OCI-LY3 (cell line): Measurements from ENCODE around the gene IPO5.
"Not testable (repeated sequence)": the region's sequence is repeated elsewhere in the genome, so short reads cannot be mapped to it uniquely, and the experiment has no call there.

ENCODE experiments used
- H2AFZ ChIP-seq: fragments of 200-600, 300-600 bp; shearing (Covaris generic); 2 replicates; pipeline ENCODE4 v1.6.0; 2014; ENCODE audit warnings: antibody characterized with exemption, low read depth, low read length
- H3K27ac ChIP-seq: fragments of 200-600, 300-600 bp; sonication (generic); 2 replicates; pipeline ENCODE4 v1.5.1; 2014; ENCODE audit warnings: mild to moderate bottlenecking, low read length, moderate library complexity, mixed read lengths
- H3K27me3 ChIP-seq: fragments of 200-600, 300-600 bp; sonication (generic); 2 replicates; pipeline ENCODE4 v1.6.1; 2014; ENCODE audit warnings: low read depth, low read length, mixed read lengths
- H3K36me3 ChIP-seq: fragments of 200-600, 300-600 bp; sonication (generic); replicated peaks from 2 replicates; pipeline ENCODE3; 2014; ENCODE audit warnings: low read depth, low read length, mixed read lengths
- H3K4me1 ChIP-seq: fragments of 300-600, 200-600 bp; sonication (generic); 2 replicates; pipeline ENCODE4 v1.6.1; 2014; ENCODE audit warnings: low read length, mixed read lengths
- H3K4me2 ChIP-seq: fragments of 200-600, 300-600 bp; sonication (generic); 2 replicates; pipeline ENCODE4 v1.6.1; 2014; ENCODE audit warnings: low read length, mixed read lengths
- H3K4me3 ChIP-seq: fragments of 300-600, 200-600 bp; sonication (generic); 2 replicates; pipeline ENCODE4 v1.5.1; 2014; ENCODE audit warnings: antibody characterized with exemption, mild to moderate bottlenecking, low read length, moderate library complexity
- H3K79me2 ChIP-seq: fragments of 300-600, 200-600 bp; shearing (Covaris generic); 2 replicates; pipeline ENCODE4 v1.6.1; 2014; ENCODE audit warnings: mild to moderate bottlenecking, low read length, mixed read lengths
- H3K9ac ChIP-seq: fragments of 300-600, 200-600 bp; shearing (Covaris generic); 2 replicates; pipeline ENCODE4 v1.6.0; 2014; ENCODE audit warnings: mild to moderate bottlenecking, low read length, moderate library complexity
- H3K9me3 ChIP-seq: fragments of 200-600, 300-600 bp; shearing (Covaris generic); 2 replicates; pipeline ENCODE4 v1.6.1; 2014; ENCODE audit warnings: low read length, mixed read lengths; ENCODE audit not compliant: insufficient read depth
- H4K20me1 ChIP-seq: fragments of 200-600, 300-600 bp; sonication (generic); 2 replicates; pipeline ENCODE4 v1.6.1; 2016; ENCODE audit warnings: low read length, mixed read lengths; ENCODE audit not compliant: insufficient read depth
- CTCF ChIP-seq: fragments of 200-600, 300-600 bp; sonication (generic); IDR thresholded peaks from 2 replicates; pipeline ENCODE4 v1.5.1; 2014; ENCODE audit warnings: antibody characterized with exemption, low read length, low read depth
- EZH2phosphoT487 ChIP-seq: fragments of 200-600 bp; shearing (Covaris generic); IDR thresholded peaks from 2 replicates; pipeline ENCODE4 v1.6.1; 2018; ENCODE audit warnings: antibody characterized with exemption, mixed run types, low read depth

The IPO5 gene

GRCh38 chr13:97948041-97948440 lies 5.4 kb upstream of the IPO5 start:
- no peak overlapping the region for H3K27ac ChIP-seq

GRCh38 chr13:97949316-97949715 lies 4.2 kb upstream of the IPO5 start:
- not testable (repeated sequence) for H3K79me2 ChIP-seq, H3K4me3 ChIP-seq, H2AFZ ChIP-seq, H3K9me3 ChIP-seq, H3K9ac ChIP-seq, H3K4me2 ChIP-seq, H3K36me3 ChIP-seq, H4K20me1 ChIP-seq, H3K27ac ChIP-seq, H3K27me3 ChIP-seq
- peaks cover 17% of the 10 kb centered on the region for H3K4me1 ChIP-seq

More at GRCh38 chr13:97948041-97948440, 5.4 kb upstream of the IPO5 start:
- no peak for TF ChIP-seq CTCF
- Histone ChIP-seq H3K79me2 (no peaks in the 10 kb centered on the region), H3K4me2 (no peak overlapping the region), H3K9ac (no peak overlapping the region), H3K4me1 (peaks cover 16% of the 10 kb centered on the region), H2AFZ (no peak overlapping the region), H3K9me3 (no peaks in the 10 kb centered on the region), H3K27me3 (no peaks in the 10 kb centered on the region), H3K36me3 (no peaks in the 10 kb centered on the region), H3K4me3 (no peak overlapping the region), H4K20me1 (no peaks in the 10 kb centered on the region)

- H3K9me3 ChIP-seq, result no peaks in the 10 kb centered on the region
- no peak overlapping the region for H2AFZ ChIP-seq
- H3K79me2 ChIP-seq, result no peaks in the 10 kb centered on the region
- H3K4me1 ChIP-seq, result peaks cover 10% of the 10 kb centered on the region
- H3K36me3 ChIP-seq, result no peaks in the 10 kb centered on the region
- H3K9ac ChIP-seq, result no peak overlapping the region
- no peak overlapping the region for H3K4me2 ChIP-seq
- no peak overlapping the region for H3K27ac ChIP-seq
- no peaks in the 10 kb centered on the region for H3K27me3 ChIP-seq
- H3K4me3 ChIP-seq, result no peak overlapping the region
- H4K20me1 ChIP-seq, result no peaks in the 10 kb centered on the region
- TF ChIP-seq EZH2phosphoT487, result no peak
- no peak for TF ChIP-seq CTCF
Measured at GRCh38 chr13:97951376-97951775, 2.1 kb upstream of the IPO5 start.

GRCh38 chr13:97952831-97953230 lies 644 bp upstream of the IPO5 start:
- H3K9me3 ChIP-seq, H4K20me1 ChIP-seq, H3K79me2 ChIP-seq, H3K27me3 ChIP-seq, H3K27ac ChIP-seq, H3K9ac ChIP-seq, H3K36me3 ChIP-seq, H3K4me1 ChIP-seq, H3K4me2 ChIP-seq, H3K4me3 ChIP-seq, H2AFZ ChIP-seq: not testable (repeated sequence)

- H3K27me3 ChIP-seq, result peaks cover 9% of the 10 kb centered on the region; the same call in 1 of the 2 replicates
- TF ChIP-seq EZH2phosphoT487 (no peak), CTCF (no peak)
- no peak overlapping the region for H2AFZ ChIP-seq
- H3K27ac ChIP-seq, result no peak overlapping the region
- H3K79me2 ChIP-seq, result no peaks in the 10 kb centered on the region
- no peak overlapping the region for H3K4me3 ChIP-seq
- H3K36me3 ChIP-seq, result no peaks in the 10 kb centered on the region
- no peaks in the 10 kb centered on the region for H3K9me3 ChIP-seq
- H3K4me1 ChIP-seq, result no peaks in the 10 kb centered on the region
- H4K20me1 ChIP-seq, result no peaks in the 10 kb centered on the region
- no peak overlapping the region for H3K9ac ChIP-seq
- H3K4me2 ChIP-seq, result no peak overlapping the region
Measured at GRCh38 chr13:97961340-97961739, 7.9 kb downstream of the IPO5 start.
